ENCODE measurements around the gene CLPTM1.

GRCh38 chr19:45025264-45025663 is 70.1 kb downstream of the CLPTM1 start:
- TF ChIP-seq ZFP3 (CRISPR knock-in tag; IDR thresholded peaks at IDR 0.05) (no peak), PATZ1 (CRISPR knock-in tag; IDR thresholded peaks at IDR 0.05; ENCODE audit: borderline replicate concordance) (no peak), ESRRG (CRISPR knock-in tag; IDR thresholded peaks at IDR 0.05) (no peak), TCF4 (CRISPR knock-in tag; IDR thresholded peaks at IDR 0.05; ENCODE audit: borderline replicate concordance) (no peak)
